Fibroblast of skin of scalp (primary cell): ENCODE measurements around the gene RPL19.
A peak's percentile ranks its signal among the peaks of the same experiment; 100 is the strongest.
"Not testable (repeated sequence)": the region's sequence is repeated elsewhere in the genome, so short reads cannot be mapped to it uniquely, and the experiment has no call there.

ENCODE experiments used
- DNase-seq: peaks from one replicate; pipeline ENCODE4 v3.0.0-alpha.2; 2013

Gene RPL19

DNA sequence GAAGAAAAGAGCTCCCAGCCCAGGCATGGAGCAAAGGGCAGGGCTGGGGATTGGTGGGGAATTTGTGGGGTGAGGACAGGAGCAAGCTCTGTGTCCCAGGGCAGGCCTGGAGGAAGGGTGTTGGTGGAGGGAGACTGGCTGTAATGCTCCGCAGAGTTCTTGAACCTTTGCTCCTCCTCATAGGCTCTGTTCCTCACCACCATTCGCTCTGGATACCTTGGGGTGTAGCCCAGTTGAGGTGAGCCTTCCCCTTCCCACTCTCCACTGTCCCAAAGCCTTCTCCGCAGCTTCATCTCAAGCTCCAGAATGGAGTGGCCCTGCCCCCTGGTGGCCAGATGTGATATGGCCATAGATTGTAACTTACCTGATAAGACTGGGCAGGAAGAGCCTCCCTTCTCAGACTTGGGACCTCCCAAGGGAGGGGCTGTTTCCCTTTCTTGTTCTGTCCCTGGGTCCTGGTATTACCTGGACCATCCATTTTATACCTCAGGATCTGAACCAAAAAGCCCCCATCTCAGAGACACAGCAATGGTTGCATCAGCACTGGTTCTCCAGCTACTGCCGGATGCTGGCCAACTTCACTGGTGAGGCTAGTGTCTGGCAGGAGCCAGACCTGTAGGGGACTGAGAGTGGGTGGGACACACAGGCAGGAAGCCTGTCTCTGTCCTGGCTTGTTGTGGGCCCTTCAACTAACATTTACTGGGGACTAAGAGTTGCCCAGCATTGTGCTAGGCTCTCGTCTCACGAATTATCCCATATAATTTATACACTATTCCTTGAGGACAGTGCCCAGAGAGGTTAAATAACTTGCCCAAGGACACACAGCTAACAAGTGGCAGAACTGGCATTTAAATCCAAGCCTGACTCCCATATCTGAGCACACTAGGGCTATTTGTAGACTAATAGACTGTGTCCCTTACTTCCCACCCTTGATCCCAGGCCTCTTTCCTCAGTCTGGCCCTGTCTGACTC, 44.8 kb downstream of the RPL19 start:
- DNase-seq: peak; percentile 80

DNA sequence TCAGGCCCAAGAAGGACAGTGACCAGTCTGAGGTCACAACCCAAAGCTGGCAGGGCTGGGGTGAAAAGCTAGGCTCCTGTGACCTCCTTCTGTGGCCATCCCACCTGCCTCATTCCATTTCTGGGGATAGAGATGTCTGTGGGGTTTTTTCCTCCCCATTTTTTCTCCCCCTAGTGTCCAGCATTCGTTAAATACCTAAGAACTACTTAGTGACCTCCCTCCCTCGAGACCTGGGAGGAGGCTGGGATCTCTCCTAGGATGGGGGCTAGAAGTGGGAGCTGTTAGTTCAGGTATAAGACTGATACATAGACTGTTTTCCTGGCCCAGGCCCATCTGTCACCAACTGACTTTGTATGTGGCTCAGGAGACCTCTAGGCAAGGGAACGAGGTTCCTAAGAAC, 46.2 kb downstream of the RPL19 start:
- no peak for DNase-seq

DNA sequence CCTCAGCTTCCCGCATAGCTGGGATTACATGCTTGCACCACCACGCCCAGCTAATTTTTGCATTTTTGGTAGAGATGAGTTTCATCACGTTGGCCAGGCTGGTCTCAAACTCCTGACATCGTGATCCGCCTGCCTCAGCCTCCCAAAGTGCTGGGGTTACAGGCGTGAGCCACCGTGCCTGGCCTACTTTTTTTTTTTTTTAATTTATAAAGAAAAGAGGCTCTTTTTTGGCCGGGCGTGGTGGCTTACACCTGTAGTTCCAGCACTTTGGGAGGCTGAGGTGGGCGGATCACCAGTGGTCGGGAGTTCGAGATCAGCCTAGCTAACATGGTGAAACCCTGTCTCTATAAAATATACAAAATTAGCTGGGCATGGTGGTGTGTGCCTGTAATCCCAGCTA, 50.0 kb downstream of the RPL19 start:
- DNase-seq: not testable (repeated sequence)

DNA sequence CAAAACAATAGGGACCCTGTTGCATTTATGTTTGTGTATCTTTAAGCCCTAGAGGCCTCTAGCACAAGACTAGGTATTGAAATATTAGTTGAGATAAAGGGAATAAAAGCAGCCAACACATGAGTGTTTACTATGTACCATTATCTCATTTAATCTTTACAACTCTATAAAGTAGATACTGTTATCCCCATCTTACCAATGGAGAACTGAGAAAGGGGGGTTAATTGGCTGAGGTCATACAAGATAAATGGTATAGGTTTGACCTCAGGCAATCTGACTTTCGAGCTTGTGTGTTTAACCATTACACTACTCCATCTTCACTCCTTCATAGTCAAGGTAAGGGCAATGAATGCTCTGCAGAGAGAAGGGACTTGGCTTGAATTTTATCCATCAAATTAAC, 51.9 kb downstream of the RPL19 start:
- DNase-seq: no peak

DNA sequence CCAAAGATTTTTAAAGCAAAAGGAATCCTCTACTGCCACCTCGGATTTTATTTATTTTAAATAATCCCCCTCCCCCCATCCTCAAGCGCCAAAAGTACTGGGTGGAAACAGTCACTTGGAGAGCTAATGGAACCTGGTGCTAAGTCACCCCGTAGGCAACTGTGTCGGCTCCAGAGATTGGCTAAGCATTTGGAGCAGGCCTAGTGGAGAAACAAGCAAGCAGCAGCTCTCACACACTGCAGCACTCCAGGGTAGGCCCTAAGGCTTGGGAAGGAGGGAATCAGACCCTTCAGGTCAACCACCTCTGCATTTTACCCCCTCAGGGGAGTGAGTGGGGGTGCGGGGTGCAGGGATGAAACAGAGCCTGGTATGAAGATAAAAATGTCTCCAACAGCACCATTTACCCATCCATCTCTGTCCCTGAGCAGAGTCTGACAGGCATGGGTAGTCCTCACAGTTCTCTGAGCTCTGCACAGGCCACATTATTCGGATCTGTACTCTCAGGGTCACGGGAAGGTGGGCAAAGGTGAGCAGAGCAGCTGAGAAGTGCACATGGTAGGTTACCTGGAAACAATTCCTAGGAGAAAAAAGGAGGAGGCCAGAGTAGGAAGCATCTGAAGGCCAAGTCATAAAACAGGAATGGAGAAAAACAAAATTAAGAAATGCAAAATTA, 52.8 kb downstream of the RPL19 start:
- DNase-seq: no peak
